ENCODE measurements around the gene CYBB.

DNA sequence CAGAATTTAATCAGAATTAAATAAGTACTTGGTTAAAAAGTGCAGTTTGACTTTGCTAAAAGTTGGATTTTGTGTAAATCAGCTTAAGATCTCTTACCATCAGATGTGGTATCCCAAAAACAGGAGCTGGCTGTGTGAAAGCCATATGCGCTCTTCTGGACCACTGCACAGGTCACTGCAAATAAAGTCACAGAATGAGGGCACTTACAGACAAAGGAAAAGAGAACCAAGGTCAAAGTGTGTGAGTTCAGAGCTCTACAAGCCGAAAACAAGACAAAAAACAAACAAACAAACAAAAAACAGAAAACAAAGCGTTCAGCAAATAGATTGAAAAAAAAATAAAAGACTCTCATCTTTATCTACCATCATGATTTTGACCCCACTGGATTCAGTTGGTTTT, 61.1 kb downstream of the CYBB start:
- TF ChIP-seq, protein P1, sequence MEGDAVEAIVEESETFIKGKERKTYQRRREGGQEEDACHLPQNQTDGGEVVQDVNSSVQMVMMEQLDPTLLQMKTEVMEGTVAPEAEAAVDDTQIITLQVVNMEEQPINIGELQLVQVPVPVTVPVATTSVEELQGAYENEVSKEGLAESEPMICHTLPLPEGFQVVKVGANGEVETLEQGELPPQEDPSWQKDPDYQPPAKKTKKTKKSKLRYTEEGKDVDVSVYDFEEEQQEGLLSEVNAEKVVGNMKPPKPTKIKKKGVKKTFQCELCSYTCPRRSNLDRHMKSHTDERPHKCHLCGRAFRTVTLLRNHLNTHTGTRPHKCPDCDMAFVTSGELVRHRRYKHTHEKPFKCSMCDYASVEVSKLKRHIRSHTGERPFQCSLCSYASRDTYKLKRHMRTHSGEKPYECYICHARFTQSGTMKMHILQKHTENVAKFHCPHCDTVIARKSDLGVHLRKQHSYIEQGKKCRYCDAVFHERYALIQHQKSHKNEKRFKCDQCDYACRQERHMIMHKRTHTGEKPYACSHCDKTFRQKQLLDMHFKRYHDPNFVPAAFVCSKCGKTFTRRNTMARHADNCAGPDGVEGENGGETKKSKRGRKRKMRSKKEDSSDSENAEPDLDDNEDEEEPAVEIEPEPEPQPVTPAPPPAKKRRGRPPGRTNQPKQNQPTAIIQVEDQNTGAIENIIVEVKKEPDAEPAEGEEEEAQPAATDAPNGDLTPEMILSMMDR (IDR thresholded peaks at IDR 0.05), result no peak
- no peak for TF ChIP-seq POLR2AphosphoS5 (IDR thresholded peaks at IDR 0.05)
